Transverse colon (tissue), 3 donors: ENCODE results near the gene CTNND2.

ENCODE experiments used
- CTCF ChIP-seq, 5 experiments: fragments of 200-600 bp in 3 of 5; fragments of 450-650 bp in 2 of 5; sonication (generic) in 3 of 5; IDR thresholded peaks; 1 replicate in 2 of 5; 2 replicates in 3 of 5; pipeline ENCODE4 v1.5.1; 2016 to 2017; ENCODE audit warnings: antibody characterized with exemption in 5 of 5, inconsistent platforms in 3 of 5, mild to moderate bottlenecking in 2 of 5, moderate library complexity in 1 of 5
- EP300 ChIP-seq: sonication (generic); formaldehyde crosslinking; IDR thresholded peaks from one replicate; pipeline ENCODE4 v1.6.1; 2017; ENCODE audit warnings: antibody characterized with exemption, low read depth

- TF ChIP-seq CTCF (IDR thresholded peaks at IDR 0.05), result no peak
- no peak for TF ChIP-seq EP300
These were observed 248.6 kb downstream of the CTNND2 start for GRCh38 chr5:11655681-11656080.
